ENCODE results near the gene PLA2G3.
A peak's percentile ranks its signal among the peaks of the same experiment; 100 is the strongest.

Gene PLA2G3

GRCh38 chr22:31086703-31087330, 53.5 kb downstream of the PLA2G3 start:
- no peak overlapping the region for H3K27ac ChIP-seq

GRCh38 chr22:31085928-31086327, 54.4 kb downstream of the PLA2G3 start:
- Histone ChIP-seq H3K4me1 (peaks cover 3% of the 10 kb centered on the region), H3K9me3 (ENCODE audit: control insufficient read depth, low read length) (no peaks in the 10 kb centered on the region), H3K27ac (no peak overlapping the region), H3K9ac (no peak overlapping the region), H3K4me3 (ENCODE audit: low read depth, low read length) (no peak overlapping the region), H3K36me3 (ENCODE audit: control insufficient read depth, insufficient read depth, low read length) (no peaks in the 10 kb centered on the region), H3K27me3 (ENCODE audit: control insufficient read depth, insufficient read depth, low read length) (no peaks in the 10 kb centered on the region), H3K4me2 (ENCODE audit: low read length) (no peak overlapping the region), H2AFZ (no peak overlapping the region), H3K79me2 (no peaks in the 10 kb centered on the region)
- no peak for TF ChIP-seq CTCF (IDR thresholded peaks at IDR 0.05)

More at GRCh38 chr22:31086703-31087330, 53.5 kb downstream of the PLA2G3 start:
- Histone ChIP-seq H3K9ac (no peak overlapping the region), H3K36me3 (ENCODE audit: control insufficient read depth, insufficient read depth, low read length) (no peaks in the 10 kb centered on the region), H3K4me3 (ENCODE audit: low read depth, low read length) (no peak overlapping the region), H3K4me2 (ENCODE audit: low read length) (no peak overlapping the region), H3K79me2 (no peaks in the 10 kb centered on the region), H3K9me3 (ENCODE audit: control insufficient read depth, low read length) (no peaks in the 10 kb centered on the region), H3K27me3 (ENCODE audit: control insufficient read depth, insufficient read depth, low read length) (no peaks in the 10 kb centered on the region), H3K4me1 (peaks cover 3% of the 10 kb centered on the region), H2AFZ (no peak overlapping the region)
- no peak for TF ChIP-seq CTCF (IDR thresholded peaks at IDR 0.05)

GRCh38 chr22:31085493-31085824, 54.8 kb downstream of the PLA2G3 start:
- Histone ChIP-seq H3K36me3 (ENCODE audit: control insufficient read depth, insufficient read depth, low read length) (no peaks in the 10 kb centered on the region), H3K27me3 (ENCODE audit: control insufficient read depth, insufficient read depth, low read length) (no peaks in the 10 kb centered on the region), H3K79me2 (no peaks in the 10 kb centered on the region), H2AFZ (peak overlapping the region; percentile 88), H3K27ac (peak overlapping the region; percentile 87), H3K4me2 (ENCODE audit: low read length) (peak overlapping the region; percentile 64), H3K4me3 (ENCODE audit: low read depth, low read length) (peak overlapping the region; percentile 53), H3K9me3 (ENCODE audit: control insufficient read depth, low read length) (no peaks in the 10 kb centered on the region), H3K9ac (peak overlapping the region; percentile 37), H3K4me1 (peaks cover 3% of the 10 kb centered on the region)
- TF ChIP-seq CTCF (IDR thresholded peaks at IDR 0.05), result no peak

GRCh38 chr22:31084811-31085492, 55.4 kb downstream of the PLA2G3 start:
- peaks cover 3% of the 10 kb centered on the region for H3K4me1 ChIP-seq
- H3K27ac ChIP-seq, result peak overlapping the region; percentile 87
- no peaks in the 10 kb centered on the region for H3K36me3 ChIP-seq (ENCODE audit: control insufficient read depth, insufficient read depth, low read length)
- H2AFZ ChIP-seq, result peak overlapping the region; percentile 88
- peak overlapping the region; percentile 53 for H3K4me3 ChIP-seq (ENCODE audit: low read depth, low read length)
- no peaks in the 10 kb centered on the region for H3K79me2 ChIP-seq
- H3K9me3 ChIP-seq (ENCODE audit: control insufficient read depth, low read length), result no peaks in the 10 kb centered on the region
- peak overlapping the region; percentile 37 for H3K9ac ChIP-seq
- H3K27me3 ChIP-seq (ENCODE audit: control insufficient read depth, insufficient read depth, low read length), result no peaks in the 10 kb centered on the region
- peak; percentile 62 for TF ChIP-seq CTCF (IDR thresholded peaks at IDR 0.05)
- peak overlapping the region; percentile 64 for H3K4me2 ChIP-seq (ENCODE audit: low read length)
